Parathyroid adenoma (tissue), 2 donors: ENCODE measurements around the gene SHISA4.
"Not testable (repeated sequence)": the region's sequence is repeated elsewhere in the genome, so short reads cannot be mapped to it uniquely, and the experiment has no call there.

Experiments used
- H2AFZ ChIP-seq: fragments of 300-600 bp; sonication (generic); one replicate; pipeline ENCODE4 v1.7.0; 2017; ENCODE audit warnings: antibody characterized with exemption, mild to moderate bottlenecking
- H3K27ac ChIP-seq: fragments of 300-600 bp; sonication (generic); one replicate; pipeline ENCODE4 v1.7.0; 2017
- H3K27me3 ChIP-seq: fragments of 300-600 bp; sonication (generic); one replicate; pipeline ENCODE4 v1.7.0; 2017; ENCODE audit warnings: low read length; ENCODE audit not compliant: control insufficient read depth, insufficient read depth
- H3K36me3 ChIP-seq: fragments of 300-600 bp; sonication (generic); one replicate; pipeline ENCODE4 v1.7.0; 2017; ENCODE audit warnings: low read length; ENCODE audit not compliant: control insufficient read depth, insufficient read depth
- H3K4me1 ChIP-seq: fragments of 300-600 bp; sonication (generic); one replicate; pipeline ENCODE4 v1.7.0; 2017; ENCODE audit warnings: control low read depth
- H3K4me2 ChIP-seq: fragments of 300-600 bp; sonication (generic); one replicate; pipeline ENCODE4 v1.7.0; 2017; ENCODE audit warnings: low read length
- H3K4me3 ChIP-seq: fragments of 300-600 bp; sonication (generic); one replicate; pipeline ENCODE4 v1.7.0; 2017; ENCODE audit warnings: low read depth, low read length
- H3K79me2 ChIP-seq: fragments of 300-600 bp; sonication (generic); one replicate; pipeline ENCODE4 v1.7.0; 2017; ENCODE audit warnings: control low read depth
- H3K9ac ChIP-seq: fragments of 300-600 bp; sonication (generic); one replicate; pipeline ENCODE4 v1.7.0; 2017; ENCODE audit warnings: mild to moderate bottlenecking
- H3K9me3 ChIP-seq: fragments of 300-600 bp; sonication (generic); one replicate; pipeline ENCODE4 v1.7.0; 2017; ENCODE audit warnings: low read length; ENCODE audit not compliant: control insufficient read depth
- CTCF ChIP-seq: fragments of 300-600 bp; sonication (generic); IDR thresholded peaks from one replicate; pipeline ENCODE4 v1.7.0; 2017; ENCODE audit warnings: antibody characterized with exemption, mild to moderate bottlenecking
- donor health status: primary hyperparathyroidism.

SHISA4 gene

GRCh38 chr1:201888282-201889089, at the start of gene SHISA4:
TSS of gene SHISA4 (plus strand) at chr1:201888898. CDS start at chr1:201888995, 97 bp downstream.
- Histone ChIP-seq H3K79me2 (no peaks in the 10 kb centered on the region), H3K4me1 (peaks cover 2% of the 10 kb centered on the region), H3K36me3 (no peaks in the 10 kb centered on the region), H3K4me3 (peak within 1 kb of the TSS; percentile 90), H3K27me3 (no peaks in the 10 kb centered on the region), H2AFZ (peak within 1 kb of the TSS; percentile 82), H3K9me3 (no peaks in the 10 kb centered on the region), H3K27ac (peak within 1 kb of the TSS; percentile 6), H3K9ac (no peak within 1 kb of the TSS), H3K4me2 (peak within 1 kb of the TSS; percentile 98)
- TF ChIP-seq CTCF, result no peak

- not testable (repeated sequence) for H3K27ac ChIP-seq, H3K9ac ChIP-seq, H3K4me3 ChIP-seq, H3K36me3 ChIP-seq, H3K9me3 ChIP-seq, H3K4me2 ChIP-seq, H3K27me3 ChIP-seq, H2AFZ ChIP-seq, H3K79me2 ChIP-seq, H3K4me1 ChIP-seq
These were observed 49.6 kb upstream of the SHISA4 start for GRCh38 chr1:201839089-201839488.

- no peak for TF ChIP-seq CTCF
- H3K36me3 ChIP-seq, result no peaks in the 10 kb centered on the region
- H2AFZ ChIP-seq, result no peak overlapping the region
- no peaks in the 10 kb centered on the region for H3K27me3 ChIP-seq
- H3K9me3 ChIP-seq, result no peaks in the 10 kb centered on the region
- H3K4me3 ChIP-seq, result no peak overlapping the region
- no peak overlapping the region for H3K27ac ChIP-seq
- no peaks in the 10 kb centered on the region for H3K4me1 ChIP-seq
- H3K9ac ChIP-seq, result no peak overlapping the region
- H3K79me2 ChIP-seq, result peaks cover 3% of the 10 kb centered on the region
- H3K4me2 ChIP-seq, result no peak overlapping the region
These were observed 48.6 kb upstream of the SHISA4 start for GRCh38 chr1:201840055-201840454.

- Histone ChIP-seq H3K79me2 (peaks cover 2% of the 10 kb centered on the region), H3K4me1 (no peaks in the 10 kb centered on the region), H3K36me3 (no peaks in the 10 kb centered on the region), H3K27me3 (no peaks in the 10 kb centered on the region), H3K9ac (no peak overlapping the region), H3K27ac (no peak overlapping the region), H3K4me2 (no peak overlapping the region), H2AFZ (no peak overlapping the region), H3K4me3 (no peak overlapping the region), H3K9me3 (no peaks in the 10 kb centered on the region)
- TF ChIP-seq CTCF, result no peak
These were observed 48.2 kb upstream of the SHISA4 start for GRCh38 chr1:201840490-201840889.

GRCh38 chr1:201841265-201841912, 47.3 kb upstream of the SHISA4 start:
- TF ChIP-seq CTCF, result no peak
- Histone ChIP-seq H3K27me3 (no peaks in the 10 kb centered on the region), H3K4me3 (no peak overlapping the region), H3K27ac (no peak overlapping the region), H3K79me2 (peaks cover 2% of the 10 kb centered on the region), H2AFZ (no peak overlapping the region), H3K4me1 (no peaks in the 10 kb centered on the region), H3K9ac (no peak overlapping the region), H3K4me2 (no peak overlapping the region), H3K9me3 (no peaks in the 10 kb centered on the region), H3K36me3 (no peaks in the 10 kb centered on the region)
